WERI-Rb-1 (cell line): ENCODE measurements around the gene SRRM3.
"Not testable (repeated sequence)": the region's sequence is repeated elsewhere in the genome, so short reads cannot be mapped to it uniquely, and the experiment has no call there.

Experiments
- DNase-seq: peaks from one replicate; pipeline ENCODE4 v3.0.0-alpha.2; 2020
- H3K27ac ChIP-seq: fragments of 250-450 bp; sonication (Bioruptor Pico); 2 replicates; pipeline ENCODE4 v1.5.1; 2020; ENCODE audit warnings: mild to moderate bottlenecking, moderate library complexity
- H3K27me3 ChIP-seq: fragments of 250-450 bp; sonication (Bioruptor Pico); 2 replicates; pipeline ENCODE4 v1.5.1; 2021; ENCODE audit warnings: mild to moderate bottlenecking, low read depth, moderate library complexity; ENCODE audit not compliant: insufficient read depth, severe bottlenecking
- H3K36me3 ChIP-seq: fragments of 250-450 bp; sonication (Bioruptor Pico); 2 replicates; pipeline ENCODE4 v1.5.1; 2020; ENCODE audit warnings: mild to moderate bottlenecking, moderate library complexity
- H3K4me3 ChIP-seq: 2 replicates; pipeline ENCODE4 v1.5.1; 2011; ENCODE audit warnings: low read depth, mild to moderate bottlenecking, control low read depth, low read length
- H3K9me3 ChIP-seq: fragments of 250-450 bp; sonication (Bioruptor Pico); 2 replicates; pipeline ENCODE4 v1.5.1; 2021; ENCODE audit warnings: mild to moderate bottlenecking, moderate library complexity; ENCODE audit not compliant: severe bottlenecking
- CTCF ChIP-seq: IDR thresholded peaks from 2 replicates; pipeline ENCODE4 v1.5.1; 2011; ENCODE audit warnings: low read depth, mild to moderate bottlenecking, control low read depth, inconsistent platforms, low read length

Gene SRRM3

GRCh38 chr7:76241141-76241540 is 39.4 kb downstream of the SRRM3 start:
- Histone ChIP-seq H3K4me3 (no peak overlapping the region), H3K27ac (no peak overlapping the region), H3K27me3 (no peaks in the 10 kb centered on the region), H3K9me3 (peaks cover 6% of the 10 kb centered on the region), H3K36me3 (peaks cover 48% of the 10 kb centered on the region)
- TF ChIP-seq CTCF = no peak
- DNase-seq = no peak

GRCh38 chr7:76242517-76243063 is 40.9 kb downstream of the SRRM3 start:
- H3K27ac ChIP-seq, H3K9me3 ChIP-seq, DNase-seq, H3K27me3 ChIP-seq, H3K4me3 ChIP-seq: not testable (repeated sequence)
- peaks cover 41% of the 10 kb centered on the region for H3K36me3 ChIP-seq

- H3K27ac ChIP-seq = no peak overlapping the region
- no peak overlapping the region for H3K4me3 ChIP-seq
- no peaks in the 10 kb centered on the region for H3K27me3 ChIP-seq
- no peak for TF ChIP-seq CTCF
- peaks cover 45% of the 10 kb centered on the region for H3K36me3 ChIP-seq
- peaks cover 6% of the 10 kb centered on the region for H3K9me3 ChIP-seq
- no peak for DNase-seq
These were observed 43.2 kb downstream of the SRRM3 start for GRCh38 chr7:76244781-76245391.

DNA sequence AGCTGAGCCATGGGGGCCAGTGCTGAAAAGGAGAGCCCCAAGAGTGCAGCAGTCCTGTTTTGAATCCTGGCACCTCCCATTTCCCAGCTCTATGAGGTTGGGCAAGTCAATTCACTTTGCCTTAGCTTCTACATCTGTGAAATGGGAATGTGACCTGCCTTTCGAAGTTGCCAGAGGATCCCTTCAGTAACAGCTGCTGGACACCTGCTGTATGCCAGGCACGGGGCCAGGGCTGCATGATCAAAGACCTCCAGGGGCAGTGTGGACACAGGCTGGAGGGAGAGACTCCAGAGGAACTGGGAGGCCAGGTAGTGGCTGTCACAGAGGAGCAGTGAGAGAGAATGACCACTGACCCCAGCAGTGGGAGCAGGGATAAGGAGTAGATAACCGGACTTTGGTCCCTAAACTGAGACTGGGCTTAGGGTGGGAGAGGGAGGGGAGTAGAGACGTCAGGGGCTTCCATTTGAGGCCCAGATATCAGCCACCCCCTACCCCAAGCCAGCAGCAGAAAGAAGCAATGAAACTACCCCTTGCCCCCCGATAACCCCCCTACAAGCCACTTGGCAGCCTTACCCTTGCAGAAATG is 45.2 kb downstream of the SRRM3 start:
- no peak for TF ChIP-seq CTCF
- Histone ChIP-seq H3K9me3 (no peaks in the 10 kb centered on the region), H3K4me3 (no peak overlapping the region), H3K27me3 (no peaks in the 10 kb centered on the region), H3K36me3 (peaks cover 45% of the 10 kb centered on the region), H3K27ac (no peak overlapping the region)
- no peak for DNase-seq

DNA sequence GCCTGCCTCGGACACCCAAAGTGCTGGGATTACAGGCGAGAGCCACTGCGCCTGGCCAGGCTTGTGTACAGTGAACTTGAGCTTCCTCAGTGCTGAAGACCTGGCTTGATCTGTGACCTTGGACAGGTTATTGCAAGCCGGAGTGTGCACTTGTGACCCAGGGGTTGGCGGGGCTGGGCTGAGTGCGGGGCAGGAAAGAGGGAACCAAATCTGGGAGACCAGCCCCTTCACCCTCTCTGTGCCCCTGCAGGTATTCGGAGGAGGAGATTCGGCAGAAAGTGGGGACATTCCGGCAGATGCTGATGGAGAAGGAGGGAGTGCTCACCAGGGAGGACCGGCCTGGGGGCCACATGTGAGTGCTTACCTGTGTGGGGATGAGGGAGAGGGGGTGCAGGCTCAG is 46.2 kb downstream of the SRRM3 start:
- no peak for DNase-seq
- Histone ChIP-seq H3K36me3 (peaks cover 38% of the 10 kb centered on the region), H3K4me3 (no peak overlapping the region), H3K27me3 (no peaks in the 10 kb centered on the region), H3K27ac (no peak overlapping the region), H3K9me3 (no peaks in the 10 kb centered on the region)
- no peak for TF ChIP-seq CTCF

DNA sequence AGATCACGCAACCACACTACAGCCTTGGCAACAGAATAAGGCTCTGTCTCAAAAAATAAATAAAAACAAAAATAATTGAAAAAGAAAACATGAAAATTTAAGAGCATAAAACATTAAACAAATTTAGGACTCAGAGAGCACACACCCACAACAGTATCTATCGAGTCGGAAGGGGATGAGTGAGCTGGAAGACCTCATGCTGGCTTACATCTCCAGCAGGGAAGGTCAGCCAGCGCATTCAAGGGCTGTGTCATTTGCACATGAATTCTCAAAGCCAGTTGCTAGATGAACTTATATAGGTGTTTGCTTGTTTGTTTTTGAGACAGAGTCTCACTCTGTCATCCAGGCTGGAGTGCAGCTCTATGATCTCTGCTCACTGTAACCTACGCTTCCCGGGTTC is 50.3 kb downstream of the SRRM3 start:
- no peak for DNase-seq
- Histone ChIP-seq H3K9me3 (no peaks in the 10 kb centered on the region), H3K4me3 (no peak overlapping the region), H3K27ac (no peak overlapping the region), H3K36me3 (peaks cover 40% of the 10 kb centered on the region), H3K27me3 (no peaks in the 10 kb centered on the region)
- no peak for TF ChIP-seq CTCF
